Measurements from ENCODE around the gene CHRNE.

DNA sequence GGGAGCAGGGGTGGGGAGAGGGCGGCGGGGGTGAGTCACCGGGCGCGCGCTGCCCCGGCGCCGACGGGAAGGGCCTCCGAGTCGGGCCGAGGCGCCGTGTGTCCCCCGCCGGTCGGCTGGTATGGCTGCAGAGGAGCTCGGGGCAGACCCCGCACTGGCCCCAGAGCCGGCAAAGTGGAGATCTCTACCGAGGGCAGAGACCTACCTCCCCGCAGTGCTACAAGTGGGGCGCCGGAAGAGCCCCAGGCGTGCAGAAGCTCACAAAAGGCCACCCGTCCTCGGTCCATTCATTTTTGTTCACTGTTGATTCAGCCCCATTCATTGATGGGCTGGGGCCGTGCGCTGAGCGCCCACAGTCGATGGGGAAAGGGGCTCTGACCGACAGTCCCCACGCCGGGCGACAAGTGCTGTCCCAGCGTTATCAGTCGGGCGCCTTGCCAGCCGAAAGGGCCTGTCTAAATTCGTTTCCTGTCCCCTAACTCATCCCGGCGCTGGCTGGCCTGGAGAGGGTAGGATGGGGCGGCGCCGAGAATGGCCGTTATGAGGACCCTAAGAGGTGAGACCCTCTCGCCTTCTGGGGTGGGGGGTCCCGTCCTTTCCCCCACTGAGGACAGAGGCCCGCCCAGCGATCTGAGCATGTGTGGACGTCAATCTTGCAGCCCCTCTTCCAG is 47.3 kb upstream of the CHRNE start:
- TF ChIP-seq, protein P1, sequence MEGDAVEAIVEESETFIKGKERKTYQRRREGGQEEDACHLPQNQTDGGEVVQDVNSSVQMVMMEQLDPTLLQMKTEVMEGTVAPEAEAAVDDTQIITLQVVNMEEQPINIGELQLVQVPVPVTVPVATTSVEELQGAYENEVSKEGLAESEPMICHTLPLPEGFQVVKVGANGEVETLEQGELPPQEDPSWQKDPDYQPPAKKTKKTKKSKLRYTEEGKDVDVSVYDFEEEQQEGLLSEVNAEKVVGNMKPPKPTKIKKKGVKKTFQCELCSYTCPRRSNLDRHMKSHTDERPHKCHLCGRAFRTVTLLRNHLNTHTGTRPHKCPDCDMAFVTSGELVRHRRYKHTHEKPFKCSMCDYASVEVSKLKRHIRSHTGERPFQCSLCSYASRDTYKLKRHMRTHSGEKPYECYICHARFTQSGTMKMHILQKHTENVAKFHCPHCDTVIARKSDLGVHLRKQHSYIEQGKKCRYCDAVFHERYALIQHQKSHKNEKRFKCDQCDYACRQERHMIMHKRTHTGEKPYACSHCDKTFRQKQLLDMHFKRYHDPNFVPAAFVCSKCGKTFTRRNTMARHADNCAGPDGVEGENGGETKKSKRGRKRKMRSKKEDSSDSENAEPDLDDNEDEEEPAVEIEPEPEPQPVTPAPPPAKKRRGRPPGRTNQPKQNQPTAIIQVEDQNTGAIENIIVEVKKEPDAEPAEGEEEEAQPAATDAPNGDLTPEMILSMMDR (IDR thresholded peaks at IDR 0.05) = no peak
- no peak for TF ChIP-seq POLR2A (IDR thresholded peaks at IDR 0.05)

Data from lower leg skin (tissue), 3 donors.